ENCODE results near the gene SHC4.

DNA sequence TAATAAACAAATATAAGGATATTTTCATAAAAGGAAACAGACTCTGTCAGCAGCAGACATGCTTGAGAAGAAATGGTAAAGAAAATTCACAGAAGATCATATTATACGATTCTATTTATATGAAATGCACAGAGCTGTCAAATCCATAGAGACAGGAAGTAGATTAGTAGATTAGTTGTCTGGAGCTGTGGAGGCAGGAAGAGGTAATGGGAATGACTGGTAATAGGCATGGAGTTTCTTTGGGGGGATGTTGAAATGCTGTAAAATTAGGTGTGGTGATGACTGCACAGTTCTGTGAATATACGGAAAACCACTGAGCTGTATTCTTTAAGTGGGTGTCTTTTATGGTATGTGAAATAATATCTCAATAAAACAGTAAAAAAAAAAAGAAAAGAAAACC, 188.2 kb downstream of the SHC4 start:
- TF ChIP-seq, protein P1, sequence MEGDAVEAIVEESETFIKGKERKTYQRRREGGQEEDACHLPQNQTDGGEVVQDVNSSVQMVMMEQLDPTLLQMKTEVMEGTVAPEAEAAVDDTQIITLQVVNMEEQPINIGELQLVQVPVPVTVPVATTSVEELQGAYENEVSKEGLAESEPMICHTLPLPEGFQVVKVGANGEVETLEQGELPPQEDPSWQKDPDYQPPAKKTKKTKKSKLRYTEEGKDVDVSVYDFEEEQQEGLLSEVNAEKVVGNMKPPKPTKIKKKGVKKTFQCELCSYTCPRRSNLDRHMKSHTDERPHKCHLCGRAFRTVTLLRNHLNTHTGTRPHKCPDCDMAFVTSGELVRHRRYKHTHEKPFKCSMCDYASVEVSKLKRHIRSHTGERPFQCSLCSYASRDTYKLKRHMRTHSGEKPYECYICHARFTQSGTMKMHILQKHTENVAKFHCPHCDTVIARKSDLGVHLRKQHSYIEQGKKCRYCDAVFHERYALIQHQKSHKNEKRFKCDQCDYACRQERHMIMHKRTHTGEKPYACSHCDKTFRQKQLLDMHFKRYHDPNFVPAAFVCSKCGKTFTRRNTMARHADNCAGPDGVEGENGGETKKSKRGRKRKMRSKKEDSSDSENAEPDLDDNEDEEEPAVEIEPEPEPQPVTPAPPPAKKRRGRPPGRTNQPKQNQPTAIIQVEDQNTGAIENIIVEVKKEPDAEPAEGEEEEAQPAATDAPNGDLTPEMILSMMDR (IDR thresholded peaks at IDR 0.05) = no peak
- no peak for TF ChIP-seq POLR2A (IDR thresholded peaks at IDR 0.05)

Measured in lower leg skin (tissue), 3 donors.